Measurements from ENCODE around the gene POU6F2.
A peak's percentile ranks its signal among the peaks of the same experiment; 100 is the strongest.

The POU6F2 gene

GRCh38 chr7:39410582-39410981 lies 432.9 kb downstream of the POU6F2 start:
- ATAC-seq: no peak

GRCh38 chr7:39413636-39414223 lies 436.0 kb downstream of the POU6F2 start:
- ATAC-seq: no peak

GRCh38 chr7:39414224-39415035 lies 436.7 kb downstream of the POU6F2 start:
- peak; percentile 78 to 79 for ATAC-seq

- no peak for ATAC-seq
Measured at GRCh38 chr7:39415091-39415787, 437.5 kb downstream of the POU6F2 start.

GRCh38 chr7:39416866-39417265 lies 439.2 kb downstream of the POU6F2 start:
- no peak for ATAC-seq

GRCh38 chr7:39417642-39418041 lies 439.9 kb downstream of the POU6F2 start:
- no peak for ATAC-seq

GRCh38 chr7:39421251-39421650 lies 443.5 kb downstream of the POU6F2 start:
- no peak for ATAC-seq

GRCh38 chr7:39421661-39422060 lies 444.0 kb downstream of the POU6F2 start:
- no peak for ATAC-seq

- no peak for ATAC-seq
Measured at GRCh38 chr7:39428221-39428620, 450.5 kb downstream of the POU6F2 start.

GRCh38 chr7:39429421-39429820 lies 451.7 kb downstream of the POU6F2 start:
- ATAC-seq: no peak

GRCh38 chr7:39430441-39430840 lies 452.7 kb downstream of the POU6F2 start:
- ATAC-seq: no peak

- ATAC-seq: no peak
Measured at GRCh38 chr7:39430909-39431641, 453.4 kb downstream of the POU6F2 start.

- no peak for ATAC-seq
Measured at GRCh38 chr7:39432368-39432767, 454.7 kb downstream of the POU6F2 start.

GRCh38 chr7:39432807-39433416 lies 455.2 kb downstream of the POU6F2 start:
- no peak for ATAC-seq

GRCh38 chr7:39433550-39433949 lies 455.8 kb downstream of the POU6F2 start:
- no peak for ATAC-seq

- no peak for ATAC-seq
Measured at GRCh38 chr7:39434012-39434411, 456.3 kb downstream of the POU6F2 start.

GRCh38 chr7:39446546-39446945 lies 468.8 kb downstream of the POU6F2 start:
- no peak for ATAC-seq

- ATAC-seq: no peak
Measured at GRCh38 chr7:39451901-39452300, 474.2 kb downstream of the POU6F2 start.

GRCh38 chr7:39453743-39454355 lies 476.1 kb downstream of the POU6F2 start:
- no peak for ATAC-seq

- ATAC-seq: no peak
Measured at GRCh38 chr7:39458061-39458745, 480.5 kb downstream of the POU6F2 start.

- no peak for ATAC-seq
Measured at GRCh38 chr7:39459636-39460035, 481.9 kb downstream of the POU6F2 start.

- no peak for ATAC-seq
Measured at GRCh38 chr7:39460486-39460885, 482.8 kb downstream of the POU6F2 start.

Measured in activated CD4-positive, CD25-positive, alpha-beta regulatory T cell treated with anti-CD3 and anti-CD28 coated beads, Interleukin-2, amount 50 U/mL, for 24 hours (primary cell).